NCI-H2227 treated with DMSO at 0.1 percent for 48 hours (cell line): ENCODE data around the gene MSH6.

Source experiments
- DNase-seq: peaks from one replicate; lab custom pipeline; 2025; lab: John Stamatoyannopoulos, UW

MSH6 gene, protein sequence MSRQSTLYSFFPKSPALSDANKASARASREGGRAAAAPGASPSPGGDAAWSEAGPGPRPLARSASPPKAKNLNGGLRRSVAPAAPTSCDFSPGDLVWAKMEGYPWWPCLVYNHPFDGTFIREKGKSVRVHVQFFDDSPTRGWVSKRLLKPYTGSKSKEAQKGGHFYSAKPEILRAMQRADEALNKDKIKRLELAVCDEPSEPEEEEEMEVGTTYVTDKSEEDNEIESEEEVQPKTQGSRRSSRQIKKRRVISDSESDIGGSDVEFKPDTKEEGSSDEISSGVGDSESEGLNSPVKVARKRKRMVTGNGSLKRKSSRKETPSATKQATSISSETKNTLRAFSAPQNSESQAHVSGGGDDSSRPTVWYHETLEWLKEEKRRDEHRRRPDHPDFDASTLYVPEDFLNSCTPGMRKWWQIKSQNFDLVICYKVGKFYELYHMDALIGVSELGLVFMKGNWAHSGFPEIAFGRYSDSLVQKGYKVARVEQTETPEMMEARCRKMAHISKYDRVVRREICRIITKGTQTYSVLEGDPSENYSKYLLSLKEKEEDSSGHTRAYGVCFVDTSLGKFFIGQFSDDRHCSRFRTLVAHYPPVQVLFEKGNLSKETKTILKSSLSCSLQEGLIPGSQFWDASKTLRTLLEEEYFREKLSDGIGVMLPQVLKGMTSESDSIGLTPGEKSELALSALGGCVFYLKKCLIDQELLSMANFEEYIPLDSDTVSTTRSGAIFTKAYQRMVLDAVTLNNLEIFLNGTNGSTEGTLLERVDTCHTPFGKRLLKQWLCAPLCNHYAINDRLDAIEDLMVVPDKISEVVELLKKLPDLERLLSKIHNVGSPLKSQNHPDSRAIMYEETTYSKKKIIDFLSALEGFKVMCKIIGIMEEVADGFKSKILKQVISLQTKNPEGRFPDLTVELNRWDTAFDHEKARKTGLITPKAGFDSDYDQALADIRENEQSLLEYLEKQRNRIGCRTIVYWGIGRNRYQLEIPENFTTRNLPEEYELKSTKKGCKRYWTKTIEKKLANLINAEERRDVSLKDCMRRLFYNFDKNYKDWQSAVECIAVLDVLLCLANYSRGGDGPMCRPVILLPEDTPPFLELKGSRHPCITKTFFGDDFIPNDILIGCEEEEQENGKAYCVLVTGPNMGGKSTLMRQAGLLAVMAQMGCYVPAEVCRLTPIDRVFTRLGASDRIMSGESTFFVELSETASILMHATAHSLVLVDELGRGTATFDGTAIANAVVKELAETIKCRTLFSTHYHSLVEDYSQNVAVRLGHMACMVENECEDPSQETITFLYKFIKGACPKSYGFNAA (N-terminal part only)

DNA sequence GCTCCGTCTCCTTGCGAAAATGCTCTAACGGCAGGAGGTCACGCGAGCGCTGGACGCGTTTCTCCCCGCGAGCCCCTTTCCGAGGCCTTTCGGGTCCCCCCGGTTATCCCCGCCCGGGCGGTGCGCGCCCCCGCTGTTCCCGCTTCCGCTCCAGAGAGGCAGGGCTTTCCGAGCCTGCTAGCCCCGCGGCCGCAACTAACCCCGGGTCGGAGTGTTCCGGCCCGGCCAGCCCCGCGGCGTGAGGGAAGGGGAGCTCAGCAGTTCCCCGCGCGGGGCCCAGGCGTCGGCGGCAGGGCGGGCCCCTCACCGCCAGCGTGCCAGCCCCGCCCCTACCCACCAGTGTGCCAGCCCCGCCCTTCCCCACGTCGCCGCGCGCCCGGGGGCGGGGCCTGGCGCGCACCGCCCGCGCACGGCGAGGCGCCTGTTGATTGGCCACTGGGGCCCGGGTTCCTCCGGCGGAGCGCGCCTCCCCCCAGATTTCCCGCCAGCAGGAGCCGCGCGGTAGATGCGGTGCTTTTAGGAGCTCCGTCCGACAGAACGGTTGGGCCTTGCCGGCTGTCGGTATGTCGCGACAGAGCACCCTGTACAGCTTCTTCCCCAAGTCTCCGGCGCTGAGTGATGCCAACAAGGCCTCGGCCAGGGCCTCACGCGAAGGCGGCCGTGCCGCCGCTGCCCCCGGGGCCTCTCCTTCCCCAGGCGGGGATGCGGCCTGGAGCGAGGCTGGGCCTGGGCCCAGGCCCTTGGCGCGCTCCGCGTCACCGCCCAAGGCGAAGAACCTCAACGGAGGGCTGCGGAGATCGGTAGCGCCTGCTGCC lies at the start of gene MSH6:
MSH6 (plus strand) TSS at position 475 of the 815 bp plus-strand sequence; CDS start at position 564, 89 bp downstream.
- DNase-seq: peak; percentile 90

DNA sequence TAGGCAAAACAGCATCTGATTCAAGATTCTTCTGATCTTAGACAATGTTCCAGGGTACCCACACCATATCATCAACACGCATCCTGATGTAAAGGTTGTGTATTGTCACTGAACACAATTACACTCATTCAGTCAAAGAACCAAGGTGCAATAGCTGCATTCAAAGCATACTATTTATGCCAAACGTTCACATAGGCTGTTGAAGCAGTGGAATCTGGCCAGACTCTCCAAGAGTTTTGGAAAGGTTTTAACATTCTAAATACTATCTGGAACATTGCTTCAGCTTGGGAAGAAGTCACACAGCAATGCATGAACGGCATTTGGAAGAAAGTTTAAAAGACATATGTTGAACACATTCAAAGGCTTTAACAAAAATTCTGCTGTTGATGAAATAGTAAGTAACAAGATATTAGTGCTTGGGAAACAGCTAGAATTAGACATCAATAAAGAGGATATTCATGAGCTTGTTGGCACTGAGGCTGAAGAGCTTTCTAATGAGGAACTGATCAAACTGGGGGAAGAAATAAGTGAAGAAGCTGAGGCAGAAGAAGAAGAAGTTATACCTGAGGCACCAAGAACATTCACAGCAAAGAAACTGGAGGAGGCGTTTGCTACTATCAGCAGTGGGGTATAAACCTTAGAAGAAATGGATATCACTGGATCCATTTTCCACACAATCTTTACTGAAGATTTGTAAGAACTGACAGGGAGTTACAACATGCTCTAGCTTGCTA lies 47.6 kb upstream of the MSH6 start:
- no peak for DNase-seq

DNA sequence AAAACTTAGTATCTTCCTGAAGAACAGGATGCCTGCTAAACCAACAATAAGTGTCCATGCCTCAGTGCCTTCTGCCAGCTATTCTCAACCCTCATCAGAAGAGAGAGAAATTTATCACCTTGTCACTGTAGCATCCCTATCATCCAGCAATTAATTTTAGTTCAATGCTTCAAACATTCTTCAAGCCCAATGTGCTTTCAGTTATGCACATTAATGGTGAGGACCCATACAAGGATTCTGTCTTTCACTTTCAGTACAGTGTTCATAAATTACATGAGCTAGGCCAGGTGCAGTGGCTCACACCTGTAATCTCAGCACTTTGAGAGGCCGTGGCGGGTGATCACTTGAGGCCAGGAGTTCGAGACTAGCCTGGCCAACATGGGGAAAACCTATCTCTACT lies 47.0 kb upstream of the MSH6 start:
- no peak for DNase-seq

GRCh38 chr2:47737191-47737975 lies 45.6 kb upstream of the MSH6 start:
- DNase-seq: no peak

DNA sequence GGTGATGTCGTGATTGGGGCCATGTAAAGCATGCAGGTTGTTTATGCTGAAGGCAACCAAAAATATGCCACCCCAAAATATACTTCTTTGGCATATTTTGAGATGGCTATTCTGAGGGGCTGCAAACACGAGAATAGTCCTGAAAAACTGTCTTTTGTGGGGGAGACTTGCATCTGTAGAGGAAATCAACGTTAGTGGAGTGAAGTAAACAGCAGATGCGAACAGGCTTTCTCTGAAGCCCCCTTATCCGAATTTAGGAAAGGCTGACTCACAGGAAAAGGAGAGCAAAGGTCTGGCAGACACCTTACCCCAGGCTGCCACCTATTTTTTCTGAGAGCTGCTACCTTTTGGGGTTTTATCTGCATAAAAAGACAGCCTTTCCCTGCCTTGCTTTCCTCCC lies 44.6 kb upstream of the MSH6 start:
- no peak for DNase-seq

GRCh38 chr2:47741101-47741500 lies 41.8 kb upstream of the MSH6 start:
- DNase-seq: no peak

DNA sequence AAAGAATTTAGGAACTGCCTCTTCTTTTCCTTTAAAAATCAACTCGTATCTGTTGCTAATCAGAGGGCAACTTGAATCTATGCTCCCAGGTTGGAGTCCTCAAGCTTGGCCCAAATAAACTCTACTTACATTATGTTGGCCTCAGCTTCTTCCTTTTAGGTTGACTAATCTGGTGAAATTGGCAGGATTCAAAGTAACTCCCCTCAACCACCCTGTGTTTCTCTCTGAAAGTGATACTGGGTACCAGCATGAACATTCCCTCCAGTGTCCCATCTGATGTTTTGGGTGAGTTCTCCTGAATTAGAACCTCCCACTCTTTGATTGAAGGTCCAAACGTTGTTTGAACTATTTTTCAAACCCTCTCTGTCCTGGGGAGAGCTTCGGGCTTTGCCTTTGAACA lies 41.3 kb upstream of the MSH6 start:
- no peak for DNase-seq

DNA sequence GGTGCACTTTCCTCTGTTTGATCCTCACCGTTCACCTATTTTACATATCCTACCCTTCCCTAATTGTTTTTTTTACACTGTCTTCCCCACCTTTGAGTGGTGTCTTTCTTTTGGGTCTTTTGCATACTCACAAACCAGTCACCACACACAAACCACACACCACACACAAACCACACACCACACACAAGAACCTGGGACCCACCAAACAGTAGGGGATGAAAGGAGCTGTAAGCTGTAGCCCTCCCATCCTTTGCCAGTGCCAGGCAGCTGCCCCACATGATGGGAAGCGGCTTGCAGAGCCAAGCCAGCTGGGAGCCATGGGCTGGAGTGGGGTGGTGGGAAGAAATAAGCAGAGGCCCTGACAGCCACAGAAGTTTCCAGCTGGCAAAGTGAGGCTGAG lies 38.9 kb upstream of the MSH6 start:
- no peak for DNase-seq

DNA sequence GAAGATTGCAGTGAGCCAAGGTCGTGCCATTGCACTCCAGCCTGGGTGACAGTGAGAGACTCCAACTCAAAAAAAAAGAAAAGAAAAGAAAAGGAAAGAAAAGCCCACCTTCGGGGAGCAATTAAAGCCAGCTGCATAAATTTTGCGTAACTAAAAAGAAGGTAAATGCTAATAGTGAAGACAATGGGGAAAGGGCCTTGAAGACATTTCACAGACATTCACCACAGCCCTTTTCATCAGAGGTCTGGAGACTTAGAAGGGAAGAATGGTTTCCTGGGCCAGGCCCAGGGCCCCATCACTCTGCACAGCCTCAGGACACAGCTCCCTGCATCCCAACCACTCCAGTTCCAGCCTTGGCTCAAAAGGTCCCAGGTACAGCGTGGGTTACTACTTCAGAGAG lies 35.1 kb upstream of the MSH6 start:
- DNase-seq: no peak

DNA sequence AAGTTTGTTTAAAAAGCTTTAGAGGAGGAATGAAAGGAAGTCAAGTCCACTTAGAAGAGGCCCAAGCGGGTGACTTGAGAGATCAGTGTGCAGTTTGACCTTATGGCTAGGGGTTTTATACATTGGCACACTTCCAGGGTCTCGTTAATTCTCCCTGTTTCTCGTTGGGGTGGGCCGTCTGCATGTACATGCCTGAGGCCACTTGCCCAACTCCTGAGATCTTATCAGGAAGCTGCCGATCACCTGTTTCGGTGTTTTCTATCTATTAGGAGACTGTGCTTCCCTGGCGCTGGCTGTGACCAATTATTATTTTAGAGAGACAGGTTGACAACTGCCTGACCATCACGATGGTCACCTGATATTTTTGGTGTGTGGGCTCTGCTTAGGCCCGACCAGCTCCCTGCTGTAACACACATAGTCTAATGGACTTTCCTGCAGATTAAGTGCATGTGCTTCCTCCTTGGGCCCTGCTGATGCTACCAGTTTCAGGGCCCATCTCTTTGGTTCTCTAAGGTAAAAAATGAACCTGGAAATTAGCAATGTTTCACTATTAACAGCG lies 31.0 kb upstream of the MSH6 start:
- DNase-seq: no peak

DNA sequence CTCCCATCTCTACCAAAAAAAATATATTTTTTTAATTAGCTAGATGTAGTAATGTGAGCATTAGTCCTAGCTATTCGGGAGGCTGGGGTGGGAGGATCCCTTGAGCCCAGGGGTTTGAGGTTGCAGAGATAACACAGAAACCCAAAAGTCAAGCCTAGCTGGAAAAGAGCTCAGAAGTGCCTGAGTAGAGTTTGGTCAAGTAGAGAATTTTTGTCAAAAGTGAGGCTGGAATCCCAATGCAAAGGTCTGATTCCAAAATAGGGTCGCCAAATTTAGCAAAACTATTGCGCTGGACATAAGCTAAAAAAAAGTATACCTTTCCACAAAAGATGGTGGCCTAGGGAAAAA lies 15.5 kb upstream of the MSH6 start:
- DNase-seq: no peak

DNA sequence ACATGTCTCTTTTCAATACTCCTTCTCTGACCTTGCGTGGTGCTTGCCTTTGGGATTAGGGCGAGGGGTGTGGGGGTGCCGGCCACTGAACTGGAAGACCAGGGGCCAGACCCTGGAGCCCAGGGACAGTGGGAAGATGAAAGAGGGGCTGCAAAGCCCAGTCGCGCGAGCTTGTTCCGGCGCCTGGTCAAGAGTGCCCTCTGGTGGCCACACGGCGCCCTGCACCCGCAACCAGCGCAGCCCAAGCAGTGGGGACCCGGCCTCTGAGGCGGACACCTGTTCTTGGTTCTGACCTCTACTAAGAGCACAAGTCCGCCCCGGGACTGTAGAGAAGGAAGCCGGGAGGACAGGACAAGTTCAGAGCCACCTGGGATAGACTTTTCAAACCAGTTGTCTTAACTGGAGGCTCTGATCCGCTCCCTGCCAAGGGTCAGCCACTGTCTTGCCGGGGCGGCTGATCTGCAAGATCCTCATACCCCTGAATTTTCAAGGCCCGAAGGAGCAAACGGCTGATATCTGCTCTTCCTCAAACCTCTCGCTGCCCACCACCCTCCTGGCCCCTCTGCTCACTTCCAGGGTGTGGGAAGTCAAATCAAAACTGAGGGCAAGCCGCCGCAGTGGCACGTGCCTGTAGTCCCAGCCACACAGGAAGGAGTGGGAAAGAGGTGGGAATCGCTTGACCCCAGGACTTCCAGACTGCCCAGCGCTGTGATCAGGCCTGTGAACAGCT lies 14.9 kb upstream of the MSH6 start:
- DNase-seq: peak; percentile 48

- no peak for DNase-seq
These were observed 13.6 kb upstream of the MSH6 start for GRCh38 chr2:47769318-47769717.

DNA sequence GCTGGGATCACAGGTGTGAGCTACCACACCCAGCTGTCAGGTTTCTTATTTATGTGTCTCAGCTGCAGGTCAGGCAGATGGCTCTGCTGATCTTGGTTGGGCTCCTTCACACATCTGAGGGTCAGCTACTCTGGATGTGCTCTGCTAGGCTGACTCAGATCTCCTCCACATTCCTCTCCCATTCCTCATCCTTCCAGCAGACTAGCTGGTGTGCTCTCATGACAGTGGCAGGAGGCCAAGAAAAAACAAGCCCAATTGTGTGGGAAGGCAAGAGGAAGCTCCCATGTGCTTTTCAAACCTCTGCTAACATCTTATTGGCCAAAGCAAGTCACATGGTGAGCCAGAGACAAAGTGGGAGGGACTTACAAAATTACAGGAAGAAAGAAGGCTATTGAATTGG lies 11.7 kb upstream of the MSH6 start:
- DNase-seq: no peak

DNA sequence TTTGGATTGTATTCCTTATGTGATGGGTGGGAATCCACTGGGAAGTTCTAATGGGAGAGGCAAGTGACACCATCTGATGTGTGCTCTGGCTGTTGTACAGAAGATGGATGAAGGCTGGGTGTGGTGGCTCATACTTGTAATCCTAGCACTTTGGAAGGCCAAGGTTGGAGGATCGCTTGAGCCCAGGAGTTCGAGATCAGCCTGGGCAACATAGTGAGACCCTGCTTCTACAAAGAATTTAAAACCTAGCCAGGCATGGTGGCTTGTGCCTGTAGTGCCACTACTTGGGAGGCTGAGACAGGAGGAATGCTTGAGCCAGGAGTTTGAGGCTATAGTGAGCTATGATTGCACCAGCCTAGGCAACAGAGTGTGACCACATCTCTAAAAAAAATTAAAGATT lies 10.6 kb upstream of the MSH6 start:
- DNase-seq: no peak

DNA sequence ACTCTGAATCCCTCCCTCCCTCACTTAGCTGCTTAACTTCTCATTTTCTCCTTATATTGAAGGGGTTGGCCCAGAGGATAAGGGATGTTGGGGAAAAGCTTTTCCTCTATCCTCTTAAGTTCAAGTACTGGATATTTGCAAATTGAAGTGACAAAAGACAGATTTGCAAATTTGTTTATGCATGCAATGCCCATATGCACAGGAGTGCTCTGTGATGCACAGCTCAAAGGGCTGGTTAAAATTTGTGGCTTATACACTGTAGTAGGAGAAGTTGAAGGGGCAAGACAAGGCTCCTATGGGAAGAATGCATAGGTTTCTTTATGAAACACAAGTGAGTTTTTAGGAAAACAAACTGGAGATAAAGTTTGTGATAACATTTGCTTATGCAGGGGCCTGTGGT lies 8.4 kb upstream of the MSH6 start:
- DNase-seq: no peak

DNA sequence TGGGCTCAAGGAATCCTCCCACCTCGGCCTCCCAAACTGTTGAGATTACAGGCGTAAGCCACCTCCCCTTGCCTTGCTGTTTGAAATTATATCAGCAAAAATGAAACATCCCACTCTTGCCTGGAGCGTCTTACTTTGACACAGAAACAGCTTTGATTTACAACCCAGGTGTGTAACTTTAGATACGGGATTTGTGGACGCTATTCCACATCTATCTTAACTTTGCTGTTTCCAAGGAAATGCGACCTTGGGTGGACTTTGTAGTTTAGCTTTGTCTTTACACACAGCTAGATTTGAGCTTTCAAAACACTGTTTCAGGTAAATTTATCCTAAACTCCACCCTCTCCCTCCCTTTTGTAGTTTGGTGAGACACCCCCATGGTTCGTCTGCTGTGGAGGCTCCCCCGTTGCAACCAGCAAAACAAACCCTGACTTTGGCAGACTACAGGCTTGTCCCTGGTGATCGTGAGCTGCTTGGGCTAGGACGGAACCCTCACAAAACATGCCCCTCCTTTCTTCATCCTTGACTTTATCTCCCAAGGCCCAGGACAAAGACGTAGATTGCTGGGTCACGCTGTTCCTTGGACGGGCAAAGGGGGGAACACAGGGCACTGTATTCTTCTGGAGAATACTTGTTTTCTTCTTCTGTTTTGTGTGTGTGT lies 5.5 kb upstream of the MSH6 start:
- DNase-seq: no peak

- DNase-seq: no peak
These were observed 4.1 kb upstream of the MSH6 start for GRCh38 chr2:47778698-47779425.
